HEK293 (cell line): ENCODE data around the gene CLVS2.

Experiments
- ZNF175 ChIP-seq: fragments of 450-650 bp; formaldehyde crosslinking; IDR thresholded peaks from 2 replicates; pipeline ENCODE4 v1.5.1; 2016; ENCODE audit warnings: missing biosample characterization, missing genetic modification characterization
- TF ChIP-seq, protein P1 (sequence below): fragments of 450-650 bp; formaldehyde crosslinking; IDR thresholded peaks from 2 replicates; pipeline ENCODE4 v1.5.1; 2016; ENCODE audit warnings: missing biosample characterization, missing genetic modification characterization
- TF ChIP-seq, protein P2 (sequence below): fragments of 450-650 bp; formaldehyde crosslinking; IDR thresholded peaks from 2 replicates; pipeline ENCODE4 v1.5.1; 2016; ENCODE audit warnings: missing biosample characterization, missing genetic modification characterization

- TF ChIP-seq ZNF175 = no peak
- TF ChIP-seq, protein P1, sequence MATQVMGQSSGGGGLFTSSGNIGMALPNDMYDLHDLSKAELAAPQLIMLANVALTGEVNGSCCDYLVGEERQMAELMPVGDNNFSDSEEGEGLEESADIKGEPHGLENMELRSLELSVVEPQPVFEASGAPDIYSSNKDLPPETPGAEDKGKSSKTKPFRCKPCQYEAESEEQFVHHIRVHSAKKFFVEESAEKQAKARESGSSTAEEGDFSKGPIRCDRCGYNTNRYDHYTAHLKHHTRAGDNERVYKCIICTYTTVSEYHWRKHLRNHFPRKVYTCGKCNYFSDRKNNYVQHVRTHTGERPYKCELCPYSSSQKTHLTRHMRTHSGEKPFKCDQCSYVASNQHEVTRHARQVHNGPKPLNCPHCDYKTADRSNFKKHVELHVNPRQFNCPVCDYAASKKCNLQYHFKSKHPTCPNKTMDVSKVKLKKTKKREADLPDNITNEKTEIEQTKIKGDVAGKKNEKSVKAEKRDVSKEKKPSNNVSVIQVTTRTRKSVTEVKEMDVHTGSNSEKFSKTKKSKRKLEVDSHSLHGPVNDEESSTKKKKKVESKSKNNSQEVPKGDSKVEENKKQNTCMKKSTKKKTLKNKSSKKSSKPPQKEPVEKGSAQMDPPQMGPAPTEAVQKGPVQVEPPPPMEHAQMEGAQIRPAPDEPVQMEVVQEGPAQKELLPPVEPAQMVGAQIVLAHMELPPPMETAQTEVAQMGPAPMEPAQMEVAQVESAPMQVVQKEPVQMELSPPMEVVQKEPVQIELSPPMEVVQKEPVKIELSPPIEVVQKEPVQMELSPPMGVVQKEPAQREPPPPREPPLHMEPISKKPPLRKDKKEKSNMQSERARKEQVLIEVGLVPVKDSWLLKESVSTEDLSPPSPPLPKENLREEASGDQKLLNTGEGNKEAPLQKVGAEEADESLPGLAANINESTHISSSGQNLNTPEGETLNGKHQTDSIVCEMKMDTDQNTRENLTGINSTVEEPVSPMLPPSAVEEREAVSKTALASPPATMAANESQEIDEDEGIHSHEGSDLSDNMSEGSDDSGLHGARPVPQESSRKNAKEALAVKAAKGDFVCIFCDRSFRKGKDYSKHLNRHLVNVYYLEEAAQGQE = no peak
- TF ChIP-seq, protein P2, sequence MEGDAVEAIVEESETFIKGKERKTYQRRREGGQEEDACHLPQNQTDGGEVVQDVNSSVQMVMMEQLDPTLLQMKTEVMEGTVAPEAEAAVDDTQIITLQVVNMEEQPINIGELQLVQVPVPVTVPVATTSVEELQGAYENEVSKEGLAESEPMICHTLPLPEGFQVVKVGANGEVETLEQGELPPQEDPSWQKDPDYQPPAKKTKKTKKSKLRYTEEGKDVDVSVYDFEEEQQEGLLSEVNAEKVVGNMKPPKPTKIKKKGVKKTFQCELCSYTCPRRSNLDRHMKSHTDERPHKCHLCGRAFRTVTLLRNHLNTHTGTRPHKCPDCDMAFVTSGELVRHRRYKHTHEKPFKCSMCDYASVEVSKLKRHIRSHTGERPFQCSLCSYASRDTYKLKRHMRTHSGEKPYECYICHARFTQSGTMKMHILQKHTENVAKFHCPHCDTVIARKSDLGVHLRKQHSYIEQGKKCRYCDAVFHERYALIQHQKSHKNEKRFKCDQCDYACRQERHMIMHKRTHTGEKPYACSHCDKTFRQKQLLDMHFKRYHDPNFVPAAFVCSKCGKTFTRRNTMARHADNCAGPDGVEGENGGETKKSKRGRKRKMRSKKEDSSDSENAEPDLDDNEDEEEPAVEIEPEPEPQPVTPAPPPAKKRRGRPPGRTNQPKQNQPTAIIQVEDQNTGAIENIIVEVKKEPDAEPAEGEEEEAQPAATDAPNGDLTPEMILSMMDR (tag by site-specific recombination) = no peak
Measured at GRCh38 chr6:122998403-122998975, 2.5 kb downstream of the CLVS2 start.
